Upper lobe of left lung (tissue), 4 donors: ENCODE data around the gene LARP1B.
"Not testable (repeated sequence)": the region's sequence is repeated elsewhere in the genome, so short reads cannot be mapped to it uniquely, and the experiment has no call there.

Source experiments
- EP300 ChIP-seq, 4 donors: sonication (generic); formaldehyde crosslinking; IDR thresholded peaks; one replicate each; pipeline ENCODE4 v1.5.1; 2017; ENCODE audit warnings: antibody characterized with exemption in 4 of 4, control low read depth in 2 of 4
- POLR2A ChIP-seq, 4 donors: fragments of 450-650 bp; IDR thresholded peaks; one replicate each; pipeline ENCODE4 v1.5.1; 2016 to 2017; ENCODE audit warnings: antibody characterized with exemption in 4 of 4, mild to moderate bottlenecking in 2 of 4
- POLR2AphosphoS5 ChIP-seq, 2 donors: sonication (generic); formaldehyde crosslinking; IDR thresholded peaks; one replicate each; pipeline ENCODE4 v1.5.1; 2017; ENCODE audit warnings: antibody characterized with exemption in 2 of 2
- TF ChIP-seq, protein P1 (sequence below), 6 experiments: fragments of 450-650 bp in 4 of 6; fragments of 200-600 bp in 2 of 6; sonication (generic) in 2 of 6; IDR thresholded peaks; one replicate each; pipeline ENCODE4 v1.5.1; 2016 to 2019; ENCODE audit warnings: antibody characterized with exemption in 6 of 6

DNA sequence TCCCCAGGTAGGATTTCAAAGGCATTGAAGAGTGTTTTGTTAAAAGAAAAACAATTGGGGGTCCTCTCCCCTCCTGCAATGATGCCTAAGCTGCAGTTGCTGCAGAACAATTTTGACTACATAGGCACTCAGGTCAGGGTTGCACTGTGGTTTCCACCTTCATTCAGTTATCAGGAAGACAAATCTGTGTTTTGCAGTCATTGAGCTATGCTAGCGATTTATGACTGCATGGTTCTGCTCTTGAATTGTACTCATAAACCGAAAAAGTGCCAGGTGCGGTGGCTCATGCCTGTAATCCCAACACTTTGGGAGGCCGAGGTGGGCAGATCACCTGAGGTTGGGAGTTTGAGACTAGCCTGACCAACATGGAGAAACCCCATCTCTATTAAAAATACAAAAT, 197.1 kb downstream of the LARP1B start:
- TF ChIP-seq, protein P1, sequence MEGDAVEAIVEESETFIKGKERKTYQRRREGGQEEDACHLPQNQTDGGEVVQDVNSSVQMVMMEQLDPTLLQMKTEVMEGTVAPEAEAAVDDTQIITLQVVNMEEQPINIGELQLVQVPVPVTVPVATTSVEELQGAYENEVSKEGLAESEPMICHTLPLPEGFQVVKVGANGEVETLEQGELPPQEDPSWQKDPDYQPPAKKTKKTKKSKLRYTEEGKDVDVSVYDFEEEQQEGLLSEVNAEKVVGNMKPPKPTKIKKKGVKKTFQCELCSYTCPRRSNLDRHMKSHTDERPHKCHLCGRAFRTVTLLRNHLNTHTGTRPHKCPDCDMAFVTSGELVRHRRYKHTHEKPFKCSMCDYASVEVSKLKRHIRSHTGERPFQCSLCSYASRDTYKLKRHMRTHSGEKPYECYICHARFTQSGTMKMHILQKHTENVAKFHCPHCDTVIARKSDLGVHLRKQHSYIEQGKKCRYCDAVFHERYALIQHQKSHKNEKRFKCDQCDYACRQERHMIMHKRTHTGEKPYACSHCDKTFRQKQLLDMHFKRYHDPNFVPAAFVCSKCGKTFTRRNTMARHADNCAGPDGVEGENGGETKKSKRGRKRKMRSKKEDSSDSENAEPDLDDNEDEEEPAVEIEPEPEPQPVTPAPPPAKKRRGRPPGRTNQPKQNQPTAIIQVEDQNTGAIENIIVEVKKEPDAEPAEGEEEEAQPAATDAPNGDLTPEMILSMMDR (IDR thresholded peaks at IDR 0.05) = not testable (repeated sequence)
- not testable (repeated sequence) for TF ChIP-seq POLR2A, POLR2AphosphoS5, EP300 (IDR thresholded peaks at IDR 0.05)
